IPS-18c (cell line): Measurements from ENCODE around the gene C1orf87.
"Not testable (repeated sequence)": the region's sequence is repeated elsewhere in the genome, so short reads cannot be mapped to it uniquely, and the experiment has no call there.

Experiments
- H3K4me3 ChIP-seq: 2 replicates; pipeline ENCODE4 v1.7.0; 2013; ENCODE audit warnings: low read depth, mild to moderate bottlenecking, low read length, moderate library complexity; ENCODE audit not compliant: insufficient read depth
- H3K9me3 ChIP-seq: one replicate; pipeline ENCODE4 v1.6.1; 2013; ENCODE audit warnings: mild to moderate bottlenecking, low read length, moderate library complexity; ENCODE audit not compliant: control insufficient read depth, insufficient read depth

The C1orf87 gene

GRCh38 chr1:59977075-59977410 is 96.5 kb downstream of the C1orf87 start:
- no peaks in the 10 kb centered on the region for H3K9me3 ChIP-seq
- no peak overlapping the region for H3K4me3 ChIP-seq

- Histone ChIP-seq H3K4me3 (no peak overlapping the region), H3K9me3 (no peaks in the 10 kb centered on the region)
Measured at GRCh38 chr1:59976194-59977074, 97.1 kb downstream of the C1orf87 start.

- no peak overlapping the region for H3K4me3 ChIP-seq
- H3K9me3 ChIP-seq: no peaks in the 10 kb centered on the region
Measured at GRCh38 chr1:59973719-59974118, 99.9 kb downstream of the C1orf87 start.

- Histone ChIP-seq H3K4me3 (no peak overlapping the region), H3K9me3 (no peaks in the 10 kb centered on the region)
Measured at GRCh38 chr1:59972216-59972927, 101.2 kb downstream of the C1orf87 start.

GRCh38 chr1:59971464-59971911 is 102.1 kb downstream of the C1orf87 start:
- Histone ChIP-seq H3K4me3 (no peak overlapping the region; the same call in 1 of the 2 replicates), H3K9me3 (no peaks in the 10 kb centered on the region)

- not testable (repeated sequence) for H3K4me3 ChIP-seq, H3K9me3 ChIP-seq
Measured at GRCh38 chr1:59969542-59970175, 103.9 kb downstream of the C1orf87 start.

- H3K4me3 ChIP-seq, H3K9me3 ChIP-seq: not testable (repeated sequence)
Measured at GRCh38 chr1:59968746-59969145, 104.8 kb downstream of the C1orf87 start.

- H3K4me3 ChIP-seq: no peak overlapping the region
- H3K9me3 ChIP-seq: no peaks in the 10 kb centered on the region
Measured at GRCh38 chr1:59967780-59968179, 105.8 kb downstream of the C1orf87 start.

GRCh38 chr1:59967141-59967697 is 106.4 kb downstream of the C1orf87 start:
- no peaks in the 10 kb centered on the region for H3K9me3 ChIP-seq
- H3K4me3 ChIP-seq: no peak overlapping the region

- no peak overlapping the region for H3K4me3 ChIP-seq
- no peaks in the 10 kb centered on the region for H3K9me3 ChIP-seq
Measured at GRCh38 chr1:59952065-59952464, 121.5 kb downstream of the C1orf87 start.

- Histone ChIP-seq H3K4me3 (no peak overlapping the region), H3K9me3 (no peaks in the 10 kb centered on the region)
Measured at GRCh38 chr1:59949648-59950047, 123.9 kb downstream of the C1orf87 start.

GRCh38 chr1:59948990-59949389 is 124.6 kb downstream of the C1orf87 start:
- Histone ChIP-seq H3K9me3 (no peaks in the 10 kb centered on the region), H3K4me3 (no peak overlapping the region)

- H3K4me3 ChIP-seq: no peak overlapping the region
- H3K9me3 ChIP-seq: no peaks in the 10 kb centered on the region
Measured at GRCh38 chr1:59947047-59947938, 126.3 kb downstream of the C1orf87 start.

GRCh38 chr1:59945790-59946189 is 127.8 kb downstream of the C1orf87 start:
- H3K4me3 ChIP-seq: no peak overlapping the region
- H3K9me3 ChIP-seq: no peaks in the 10 kb centered on the region
